GM23338 (cell line): ENCODE results near the gene NCAPH2. TPM values are rescaled to one million over a fixed set of nuclear protein-coding genes. Genes with fewer than 3 reads are reported as not detected.

Experiments used
- ATAC-seq: fragments of 200-7000 bp; cut with Tn5 transposase; 3 replicates; pipeline ENCODE4 v1.9.1; 2020
- DNase-seq: peaks from one replicate; pipeline ENCODE4 v3.0.0-alpha.2; 2015; ENCODE audit warnings: low spot score
- H2AFZ ChIP-seq: fragments of 200-600 bp; sonication (generic); 2 replicates; pipeline ENCODE4 v1.8.0; 2016; ENCODE audit warnings: antibody characterized with exemption, mild to moderate bottlenecking, moderate library complexity
- H3F3A ChIP-seq: fragments of 200-600 bp; sonication (generic); replicated peaks from 2 replicates; pipeline ENCODE4 v1.8.0; 2017; ENCODE audit warnings: antibody characterized with exemption, mixed run types, low read depth
- H3K27ac ChIP-seq: fragments of 200-600 bp; sonication (generic); 2 replicates; pipeline ENCODE4 v1.6.1; 2016; ENCODE audit warnings: low read depth
- H3K27me3 ChIP-seq: fragments of 200-600 bp; sonication (generic); 2 replicates; pipeline ENCODE4 v1.8.0; 2016; ENCODE audit warnings: mild to moderate bottlenecking, mixed run types, moderate library complexity; ENCODE audit not compliant: insufficient read depth
- H3K36me3 ChIP-seq: fragments of 200-600 bp; sonication (generic); 2 replicates; pipeline ENCODE4 v1.8.0; 2016; ENCODE audit warnings: mild to moderate bottlenecking; ENCODE audit not compliant: insufficient read depth
- H3K4me1 ChIP-seq: fragments of 200-600 bp; sonication (generic); 2 replicates; pipeline ENCODE4 v1.8.0; 2016; ENCODE audit warnings: mild to moderate bottlenecking, moderate library complexity; ENCODE audit not compliant: insufficient read depth
- H3K4me2 ChIP-seq: fragments of 200-600 bp; sonication (generic); 2 replicates; pipeline ENCODE4 v1.7.1; 2017; ENCODE audit warnings: mixed run types
- H3K4me3 ChIP-seq: fragments of 200-600 bp; sonication (generic); 2 replicates; pipeline ENCODE4 v1.6.1; 2016; ENCODE audit warnings: mixed run types
- H3K79me2 ChIP-seq: fragments of 200-600 bp; sonication (generic); replicated peaks from 2 replicates; pipeline ENCODE4 v1.8.0; 2017; ENCODE audit warnings: mild to moderate bottlenecking; ENCODE audit not compliant: insufficient read depth
- H3K9me2 ChIP-seq: fragments of 200-600 bp; sonication (generic); 2 replicates; pipeline ENCODE4 v1.8.0; 2017; ENCODE audit not compliant: insufficient read depth
- H4K20me1 ChIP-seq: fragments of 200-600 bp; sonication (generic); replicated peaks from 2 replicates; pipeline ENCODE4 v1.8.0; 2017; ENCODE audit warnings: mild to moderate bottlenecking; ENCODE audit not compliant: insufficient read depth
- H3K27ac Mint-ChIP-seq: 2 replicates; pipeline ENCODE4 v1.8.0; 2020; ENCODE audit warnings: inconsistent platforms, mild to moderate bottlenecking, moderate library complexity, mixed read lengths
- H3K27me3 Mint-ChIP-seq: 3 replicates; pipeline ENCODE4 v1.8.0; 2022; ENCODE audit warnings: low read depth, mild to moderate bottlenecking, moderate library complexity, mixed read lengths, inconsistent platforms; ENCODE audit not compliant: insufficient read depth, poor library complexity
- H3K36me3 Mint-ChIP-seq: 3 replicates; pipeline ENCODE4 v1.8.0; 2021; ENCODE audit warnings: low read depth, mild to moderate bottlenecking, inconsistent platforms, moderate library complexity, mixed read lengths
- H3K4me1 Mint-ChIP-seq: 3 replicates; pipeline ENCODE4 v1.8.0; 2020; ENCODE audit warnings: mild to moderate bottlenecking, inconsistent platforms, mixed read lengths
- H3K4me3 Mint-ChIP-seq: 3 replicates; pipeline ENCODE4 v1.8.0; 2021; ENCODE audit warnings: moderate library complexity, mild to moderate bottlenecking, inconsistent platforms, mixed read lengths
- H3K9me3 Mint-ChIP-seq: 3 replicates; pipeline ENCODE4 v1.8.0; 2020; ENCODE audit warnings: moderate library complexity, mild to moderate bottlenecking, inconsistent platforms, mixed read lengths
- EZH2 ChIP-seq: fragments of 200-600 bp; sonication (generic); IDR thresholded peaks from one replicate; pipeline ENCODE4 v1.8.0; 2017; ENCODE audit warnings: antibody characterized with exemption, mild to moderate bottlenecking, low read depth; ENCODE audit not compliant: unreplicated experiment
- EZH2phosphoT487 ChIP-seq: fragments of 200-600 bp; sonication (generic); IDR thresholded peaks from one replicate; pipeline ENCODE4 v1.8.1; 2018; ENCODE audit warnings: antibody characterized with exemption; ENCODE audit not compliant: unreplicated experiment
- NANOG ChIP-seq: IDR thresholded peaks from 2 replicates; pipeline ENCODE4 v1.6.1; 2016; ENCODE audit warnings: antibody characterized with exemption, borderline replicate concordance
- POLR2AphosphoS5 ChIP-seq: IDR thresholded peaks from 2 replicates; pipeline ENCODE4 v1.6.1; 2016; ENCODE audit warnings: antibody characterized with exemption, low read depth
- REST ChIP-seq: IDR thresholded peaks from one replicate; pipeline ENCODE4 v1.6.1; 2018; ENCODE audit warnings: antibody characterized with exemption; ENCODE audit not compliant: unreplicated experiment
- STAT1 ChIP-seq: IDR thresholded peaks from one replicate; pipeline ENCODE4 v1.6.1; 2016; ENCODE audit warnings: antibody characterized with exemption; ENCODE audit not compliant: unreplicated experiment
- ZNF114 ChIP-seq: fragments of 250-450 bp; sonication (Bioruptor Pico); IDR thresholded peaks from 2 replicates; pipeline ENCODE4 v1.5.0; 2020; ENCODE audit warnings: mild to moderate bottlenecking, moderate library complexity
- polyA plus RNA-seq: library from polyadenylated mRNA; unstranded; fragments of >200 nt; fragmentation: Nextera tagmentation; extraction: Ambion mirVana; gene quantifications from 2 replicates; pipeline ENCODE4 v1.2.1, GENCODE V29; 2016
- total RNA-seq: library from RNA; depleted of rRNA; stranded (reverse); fragments of >200 nt; shearing (Covaris generic); gene quantifications from 2 replicates; pipeline ENCODE4 v1.2.3, GENCODE V29; 2014
- TF ChIP-seq, protein P1 (sequence below): IDR thresholded peaks from 2 replicates; pipeline ENCODE4 v1.6.1; 2016; ENCODE audit warnings: antibody characterized with exemption
- TF ChIP-seq, protein P2 (sequence below), 2 experiments: fragments of 200-600 bp in 1 of 2; sonication (generic) in 1 of 2; conservative IDR thresholded peaks; 2 replicates each; pipeline versions ENCODE4 v1.5.1 to v1.6.1; 2016 to 2017; ENCODE audit warnings: antibody characterized with exemption in 2 of 2, low read depth in 2 of 2, mild to moderate bottlenecking in 2 of 2, moderate library complexity in 1 of 2

The NCAPH2 gene
- total and polyA plus RNA-seq, 2 experiments from 2014 or later: 52.2 to 76.1 TPM

DNA sequence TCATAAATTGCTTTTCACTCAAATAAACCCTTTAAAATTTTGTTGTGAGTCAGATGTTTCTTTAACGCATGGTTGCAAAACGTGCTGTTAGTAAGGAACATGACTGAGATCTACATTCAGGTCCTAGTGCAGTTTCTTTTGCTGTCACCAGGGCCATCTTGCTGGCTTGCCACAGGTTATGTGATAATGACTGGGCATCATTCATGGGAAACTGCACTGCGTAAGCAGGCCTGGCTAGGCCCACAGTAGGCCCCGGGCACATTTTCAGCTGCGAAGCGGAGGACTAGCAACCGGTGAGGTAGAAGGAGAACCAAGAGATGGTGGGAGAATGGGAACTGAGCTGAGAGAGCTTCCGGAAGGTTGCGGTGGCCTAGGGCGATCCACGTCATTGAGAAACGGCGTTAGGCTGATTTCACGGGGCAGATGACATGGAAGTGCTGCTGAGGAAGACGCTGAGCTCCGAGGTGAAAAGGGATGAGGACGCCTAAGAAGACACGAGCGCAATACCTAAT is 34.4 kb downstream of the NCAPH2 start (continued):
- TF ChIP-seq REST (no peak), NANOG (no peak), POLR2AphosphoS5 (no peak), ZNF114 (CRISPR knock-in tag) (no peak), EZH2 (no peak)
- TF ChIP-seq, protein P1, sequence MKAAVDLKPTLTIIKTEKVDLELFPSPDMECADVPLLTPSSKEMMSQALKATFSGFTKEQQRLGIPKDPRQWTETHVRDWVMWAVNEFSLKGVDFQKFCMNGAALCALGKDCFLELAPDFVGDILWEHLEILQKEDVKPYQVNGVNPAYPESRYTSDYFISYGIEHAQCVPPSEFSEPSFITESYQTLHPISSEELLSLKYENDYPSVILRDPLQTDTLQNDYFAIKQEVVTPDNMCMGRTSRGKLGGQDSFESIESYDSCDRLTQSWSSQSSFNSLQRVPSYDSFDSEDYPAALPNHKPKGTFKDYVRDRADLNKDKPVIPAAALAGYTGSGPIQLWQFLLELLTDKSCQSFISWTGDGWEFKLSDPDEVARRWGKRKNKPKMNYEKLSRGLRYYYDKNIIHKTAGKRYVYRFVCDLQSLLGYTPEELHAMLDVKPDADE: no peak

DNA sequence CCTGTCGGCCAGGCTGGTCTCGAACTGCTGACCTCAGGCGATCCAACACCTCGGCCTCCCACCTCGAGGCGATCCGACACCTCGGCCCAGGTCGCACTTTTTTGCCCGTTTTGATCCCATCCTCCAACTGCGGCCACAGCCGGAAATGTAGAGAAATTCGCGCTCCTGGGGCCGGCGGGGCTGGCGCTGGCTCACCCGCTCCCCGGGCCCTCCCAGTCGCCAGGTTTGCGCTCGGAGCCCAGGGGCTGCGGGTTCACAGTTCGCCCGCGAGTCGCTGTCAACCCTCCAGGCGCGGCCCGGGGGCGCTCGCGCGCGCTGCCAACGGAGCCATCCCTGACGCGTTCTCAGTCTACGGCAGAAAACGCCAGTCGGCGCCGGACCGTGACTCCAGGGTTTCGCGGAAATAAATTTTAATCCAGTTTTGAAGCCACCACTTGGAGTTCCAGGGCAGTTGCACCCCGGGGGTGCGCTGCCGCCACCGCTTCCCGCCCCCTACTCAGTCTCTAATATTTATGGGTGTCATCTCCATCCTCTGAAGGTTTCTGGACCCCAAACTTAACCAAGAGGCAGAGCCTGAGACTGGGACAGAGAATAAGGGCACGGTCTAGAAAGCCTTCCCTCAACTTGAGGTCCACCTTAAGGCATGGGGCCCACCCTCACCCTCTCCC is 36.2 kb downstream of the NCAPH2 start:
- H3K36me3 Mint-ChIP-seq: no peaks in the 10 kb centered on the region
- Histone ChIP-seq H3K36me3 (no peaks in the 10 kb centered on the region), H4K20me1 (no peaks in the 10 kb centered on the region), H3K9me2 (no peaks in the 10 kb centered on the region), H3K27me3 (peaks cover 39% of the 10 kb centered on the region), H2AFZ (peak overlapping the region; percentile 91), H3K4me2 (peak overlapping the region; percentile 73), H3K27ac (no peak overlapping the region), H3K4me3 (peak overlapping the region; percentile 44), H3F3A (peaks cover 7% of the 10 kb centered on the region; the same call in 1 of the 2 replicates), H3K4me1 (no peaks in the 10 kb centered on the region; the same call in 1 of the 2 replicates), H3K79me2 (no peaks in the 10 kb centered on the region)
- no peak overlapping the region for H3K27ac Mint-ChIP-seq
- peaks cover 30% of the 10 kb centered on the region for H3K27me3 Mint-ChIP-seq
- peak overlapping the region; percentile 51; the same call in 2 of the 3 replicates for H3K4me3 Mint-ChIP-seq
- peak; percentile 93 for DNase-seq
- no peaks in the 10 kb centered on the region for H3K4me1 Mint-ChIP-seq
- peak; percentile 84 for ATAC-seq
- H3K9me3 Mint-ChIP-seq: no peaks in the 10 kb centered on the region
- TF ChIP-seq REST (no peak), NANOG (no peak), POLR2AphosphoS5 (no peak), EZH2phosphoT487 (no peak), STAT1 (no peak), EZH2 (no peak)
- TF ChIP-seq, protein P2, sequence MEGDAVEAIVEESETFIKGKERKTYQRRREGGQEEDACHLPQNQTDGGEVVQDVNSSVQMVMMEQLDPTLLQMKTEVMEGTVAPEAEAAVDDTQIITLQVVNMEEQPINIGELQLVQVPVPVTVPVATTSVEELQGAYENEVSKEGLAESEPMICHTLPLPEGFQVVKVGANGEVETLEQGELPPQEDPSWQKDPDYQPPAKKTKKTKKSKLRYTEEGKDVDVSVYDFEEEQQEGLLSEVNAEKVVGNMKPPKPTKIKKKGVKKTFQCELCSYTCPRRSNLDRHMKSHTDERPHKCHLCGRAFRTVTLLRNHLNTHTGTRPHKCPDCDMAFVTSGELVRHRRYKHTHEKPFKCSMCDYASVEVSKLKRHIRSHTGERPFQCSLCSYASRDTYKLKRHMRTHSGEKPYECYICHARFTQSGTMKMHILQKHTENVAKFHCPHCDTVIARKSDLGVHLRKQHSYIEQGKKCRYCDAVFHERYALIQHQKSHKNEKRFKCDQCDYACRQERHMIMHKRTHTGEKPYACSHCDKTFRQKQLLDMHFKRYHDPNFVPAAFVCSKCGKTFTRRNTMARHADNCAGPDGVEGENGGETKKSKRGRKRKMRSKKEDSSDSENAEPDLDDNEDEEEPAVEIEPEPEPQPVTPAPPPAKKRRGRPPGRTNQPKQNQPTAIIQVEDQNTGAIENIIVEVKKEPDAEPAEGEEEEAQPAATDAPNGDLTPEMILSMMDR (conservative IDR thresholded peaks at IDR 0.05; ENCODE audit: low read depth in 2 of 2): peak; percentile 58 to 69
